Progenitor cell of endocrine pancreas (in vitro differentiated cells): ENCODE results near the gene CD81. TPM values are rescaled to one million over a fixed set of nuclear protein-coding genes. Genes with fewer than 3 reads are reported as not detected.

ENCODE experiments used
- DNase-seq: peaks from one replicate; pipeline ENCODE4 v3.0.0; 2021; ENCODE audit warnings: low spot score; ENCODE audit not compliant: unreplicated experiment
- H3K27ac Mint-ChIP-seq: 2 replicates; pipeline ENCODE4 v1.8.0; 2021; ENCODE audit warnings: mild to moderate bottlenecking, moderate library complexity, mixed read lengths
- H3K27me3 Mint-ChIP-seq: 2 replicates; pipeline ENCODE4 v1.8.0; 2021; ENCODE audit warnings: mixed read lengths
- H3K36me3 Mint-ChIP-seq: 2 replicates; pipeline ENCODE4 v1.8.0; 2022; ENCODE audit warnings: mixed read lengths; ENCODE audit not compliant: insufficient read depth
- H3K4me1 Mint-ChIP-seq: 2 replicates; pipeline ENCODE4 v1.8.0; 2021; ENCODE audit warnings: low read depth, mixed read lengths
- H3K4me3 Mint-ChIP-seq: 2 replicates; pipeline ENCODE4 v1.8.0; 2021; ENCODE audit warnings: low read depth, mild to moderate bottlenecking, moderate library complexity, mixed read lengths
- H3K9me3 Mint-ChIP-seq: 2 replicates; pipeline ENCODE4 v1.8.0; 2021; ENCODE audit warnings: low read depth, mixed read lengths
- CTCF ChIP-seq: fragments of 200-600 bp; sonication (generic); IDR thresholded peaks from one replicate; pipeline ENCODE4 v1.5.0; 2021; ENCODE audit warnings: antibody characterized with exemption, mild to moderate bottlenecking; ENCODE audit not compliant: unreplicated experiment
- total RNA-seq: library from RNA; stranded (reverse); gene quantifications from 2 replicates; pipeline ENCODE4 v1.2.1, GENCODE V29; 2021

CD81 gene
- total RNA-seq, 1 donor from 2014 or later = 166 TPM

- H3K27me3 Mint-ChIP-seq = no peaks in the 10 kb centered on the region
Observed at GRCh38 chr11:2393111-2393868, 16.2 kb downstream of the CD81 start.

GRCh38 chr11:2393941-2394817, 17.1 kb downstream of the CD81 start:
- Mint-ChIP-seq H3K27me3 (no peaks in the 10 kb centered on the region), H3K36me3 (no peaks in the 10 kb centered on the region), H3K27ac (no peak overlapping the region)

More at GRCh38 chr11:2393111-2393868, 16.2 kb downstream of the CD81 start:
- no peaks in the 10 kb centered on the region for H3K36me3 Mint-ChIP-seq
- no peaks in the 10 kb centered on the region for H3K9me3 Mint-ChIP-seq
- no peak overlapping the region for H3K4me3 Mint-ChIP-seq
- no peak for DNase-seq
- H3K27ac Mint-ChIP-seq = no peak overlapping the region
- no peaks in the 10 kb centered on the region for H3K4me1 Mint-ChIP-seq
- no peak for TF ChIP-seq CTCF

GRCh38 chr11:2394818-2395105, 17.7 kb downstream of the CD81 start:
- Mint-ChIP-seq H3K27ac (no peak overlapping the region), H3K9me3 (no peaks in the 10 kb centered on the region), H3K27me3 (no peaks in the 10 kb centered on the region), H3K36me3 (no peaks in the 10 kb centered on the region), H3K4me3 (no peak overlapping the region), H3K4me1 (no peaks in the 10 kb centered on the region)
- TF ChIP-seq CTCF = no peak
- DNase-seq = no peak

More at GRCh38 chr11:2393941-2394817, 17.1 kb downstream of the CD81 start:
- Mint-ChIP-seq H3K4me1 (no peaks in the 10 kb centered on the region), H3K4me3 (no peak overlapping the region), H3K9me3 (no peaks in the 10 kb centered on the region)
- no peak for DNase-seq
- no peak for TF ChIP-seq CTCF

GRCh38 chr11:2395211-2395730, 18.2 kb downstream of the CD81 start:
- Mint-ChIP-seq H3K4me1 (no peaks in the 10 kb centered on the region), H3K9me3 (no peaks in the 10 kb centered on the region), H3K27me3 (no peaks in the 10 kb centered on the region), H3K27ac (no peak overlapping the region), H3K36me3 (no peaks in the 10 kb centered on the region), H3K4me3 (no peak overlapping the region)
- no peak for DNase-seq
- no peak for TF ChIP-seq CTCF

GRCh38 chr11:2395856-2396255, 18.7 kb downstream of the CD81 start:
- Mint-ChIP-seq H3K4me1 (no peaks in the 10 kb centered on the region), H3K36me3 (no peaks in the 10 kb centered on the region), H3K4me3 (no peak overlapping the region), H3K27me3 (no peaks in the 10 kb centered on the region), H3K27ac (no peak overlapping the region), H3K9me3 (no peaks in the 10 kb centered on the region)
- no peak for TF ChIP-seq CTCF
- no peak for DNase-seq
